ENCODE results near the gene SCAF1. TPM values are rescaled to one million over a fixed set of nuclear protein-coding genes. Genes with fewer than 3 reads are reported as not detected.

The SCAF1 gene
- total and polyA plus RNA-seq, 9 donors = 3.3 to 94.6 (median 61.3) TPM

- Histone ChIP-seq H3K27me3 (no peaks in the 10 kb centered on the region), H3K4me3 (peak overlapping the region; percentile 78), H3K4me1 (ENCODE audit: insufficient read depth) (peaks cover 4% of the 10 kb centered on the region), H3K27ac (peak overlapping the region in 1 of 2 donors; percentile 69), H3K36me3 (no peaks in the 10 kb centered on the region), H3K9me3 (no peaks in the 10 kb centered on the region)
- DNase-seq = peak; percentile 90 to 93 (median 91)
- intact Hi-C loops (cut with DNase I) = loop anchor here in 1 of 4 donors (2.0 kb wide), 1 partner anchor 22 kb away; the partner anchor contains the start of gene SCAF1
- 0 to 1% (median 0%) methylated on average over 41 to 53 of the region's 53 CpGs for WGBS, 3 donors
- TF ChIP-seq POLR2A (IDR thresholded peaks at IDR 0.05) (peak; percentile 46), EP300 (IDR thresholded peaks at IDR 0.05) (no peak)
- TF ChIP-seq, protein P1, sequence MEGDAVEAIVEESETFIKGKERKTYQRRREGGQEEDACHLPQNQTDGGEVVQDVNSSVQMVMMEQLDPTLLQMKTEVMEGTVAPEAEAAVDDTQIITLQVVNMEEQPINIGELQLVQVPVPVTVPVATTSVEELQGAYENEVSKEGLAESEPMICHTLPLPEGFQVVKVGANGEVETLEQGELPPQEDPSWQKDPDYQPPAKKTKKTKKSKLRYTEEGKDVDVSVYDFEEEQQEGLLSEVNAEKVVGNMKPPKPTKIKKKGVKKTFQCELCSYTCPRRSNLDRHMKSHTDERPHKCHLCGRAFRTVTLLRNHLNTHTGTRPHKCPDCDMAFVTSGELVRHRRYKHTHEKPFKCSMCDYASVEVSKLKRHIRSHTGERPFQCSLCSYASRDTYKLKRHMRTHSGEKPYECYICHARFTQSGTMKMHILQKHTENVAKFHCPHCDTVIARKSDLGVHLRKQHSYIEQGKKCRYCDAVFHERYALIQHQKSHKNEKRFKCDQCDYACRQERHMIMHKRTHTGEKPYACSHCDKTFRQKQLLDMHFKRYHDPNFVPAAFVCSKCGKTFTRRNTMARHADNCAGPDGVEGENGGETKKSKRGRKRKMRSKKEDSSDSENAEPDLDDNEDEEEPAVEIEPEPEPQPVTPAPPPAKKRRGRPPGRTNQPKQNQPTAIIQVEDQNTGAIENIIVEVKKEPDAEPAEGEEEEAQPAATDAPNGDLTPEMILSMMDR (IDR thresholded peaks at IDR 0.05) = peak in 2 of 3 donors; percentile 43 to 66
These were observed 22.4 kb downstream of the SCAF1 start for GRCh38 chr19:49664171-49665035.

- Histone ChIP-seq H3K36me3 (no peaks in the 10 kb centered on the region), H3K27ac (peak overlapping the region; percentile 14 to 69), H3K4me3 (peak overlapping the region; percentile 78), H3K9me3 (no peaks in the 10 kb centered on the region), H3K27me3 (no peaks in the 10 kb centered on the region), H3K4me1 (ENCODE audit: insufficient read depth) (peaks cover 4% of the 10 kb centered on the region)
- 0 to 1% (median 0%) methylated on average over 7 of the region's 7 CpGs for WGBS, 3 donors
- intact Hi-C loops (cut with DNase I) = loop anchor here in 1 of 4 donors (2.0 kb wide), 1 partner anchor 22 kb away; the partner anchor contains the start of gene SCAF1
- no peak for DNase-seq
- TF ChIP-seq POLR2A (IDR thresholded peaks at IDR 0.05) (no peak), EP300 (IDR thresholded peaks at IDR 0.05) (no peak)
- TF ChIP-seq, protein P1 (IDR thresholded peaks at IDR 0.05) = no peak
These were observed 23.0 kb downstream of the SCAF1 start for GRCh38 chr19:49665036-49665350.

GRCh38 chr19:49665351-49666119, 23.5 kb downstream of the SCAF1 start, which contains the start of the genes BCL2L12 and IRF3:
Gene BCL2L12 (plus strand): TSS chr19:49665933. CDS start chr19:49666693, 760 bp downstream.
Gene IRF3 (minus strand): TSS chr19:49665857. CDS start chr19:49664838, 1,019 bp downstream.
- DNase-seq = peak; percentile 98 to 99 (median 99)
- H3K27me3 ChIP-seq = no peaks in the 10 kb centered on the region
- H3K4me1 ChIP-seq (ENCODE audit: insufficient read depth) = peaks cover 4% of the 10 kb centered on the region
- no peaks in the 10 kb centered on the region for H3K36me3 ChIP-seq
- intact Hi-C loops (cut with DNase I) = loop anchor here in 1 of 4 donors (2.0 kb wide), 1 partner anchor 23 kb away; the partner anchor contains the start of gene SCAF1
- H3K9me3 ChIP-seq = no peaks in the 10 kb centered on the region
- TF ChIP-seq, protein P1 (IDR thresholded peaks at IDR 0.05) = peak in 1 of 3 donors; percentile 27
- TF ChIP-seq EP300 (IDR thresholded peaks at IDR 0.05) (no peak), POLR2A (IDR thresholded peaks at IDR 0.05) (peak; percentile 54)
- 0 to 1% (median 1%) methylated on average over 49 to 50 of the region's 50 CpGs for WGBS, 3 donors
- H3K4me3 ChIP-seq = peak within 1 kb of the TSS; percentile 78
- peak within 1 kb of the TSS; percentile 54 to 69 for H3K27ac ChIP-seq

DNA sequence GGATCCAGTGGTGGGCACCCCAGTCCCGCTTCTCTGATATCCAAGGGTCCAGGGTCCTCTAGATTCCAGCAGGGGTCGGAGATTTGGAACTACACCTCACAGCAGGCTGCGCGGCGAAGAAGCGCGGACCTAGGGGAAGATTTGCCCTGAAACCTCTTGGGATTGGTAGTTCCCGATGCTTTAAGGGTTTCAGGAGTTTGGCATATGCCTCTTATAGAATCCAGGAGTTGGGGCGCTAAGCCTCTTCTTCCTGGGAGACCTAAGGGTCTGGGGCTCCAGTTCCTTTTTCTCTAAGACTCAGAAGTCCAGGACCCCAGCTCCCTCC, 24.1 kb downstream of the SCAF1 start:
- Histone ChIP-seq H3K27me3 (no peaks in the 10 kb centered on the region), H3K36me3 (no peaks in the 10 kb centered on the region), H3K9me3 (no peaks in the 10 kb centered on the region), H3K4me1 (ENCODE audit: insufficient read depth) (peaks cover 4% of the 10 kb centered on the region), H3K27ac (peak overlapping the region; percentile 54 to 69), H3K4me3 (peak overlapping the region; percentile 78)
- intact Hi-C loops (cut with DNase I) = no loop called here
- 0% methylated on average over 9 of the region's 9 CpGs for WGBS, 3 donors
- DNase-seq = no peak
- TF ChIP-seq, protein P1 (IDR thresholded peaks at IDR 0.05) = no peak
- no peak for TF ChIP-seq EP300 (IDR thresholded peaks at IDR 0.05)
- TF ChIP-seq POLR2A (IDR thresholded peaks at IDR 0.05) = no peak
